ENCODE data around the gene IRX2. TPM values are rescaled to one million over a fixed set of nuclear protein-coding genes. Genes with fewer than 3 reads are reported as not detected.

IRX2 gene
- polyA plus RNA-seq, 1 donor from 2014 or later, result 0.95 TPM

DNA sequence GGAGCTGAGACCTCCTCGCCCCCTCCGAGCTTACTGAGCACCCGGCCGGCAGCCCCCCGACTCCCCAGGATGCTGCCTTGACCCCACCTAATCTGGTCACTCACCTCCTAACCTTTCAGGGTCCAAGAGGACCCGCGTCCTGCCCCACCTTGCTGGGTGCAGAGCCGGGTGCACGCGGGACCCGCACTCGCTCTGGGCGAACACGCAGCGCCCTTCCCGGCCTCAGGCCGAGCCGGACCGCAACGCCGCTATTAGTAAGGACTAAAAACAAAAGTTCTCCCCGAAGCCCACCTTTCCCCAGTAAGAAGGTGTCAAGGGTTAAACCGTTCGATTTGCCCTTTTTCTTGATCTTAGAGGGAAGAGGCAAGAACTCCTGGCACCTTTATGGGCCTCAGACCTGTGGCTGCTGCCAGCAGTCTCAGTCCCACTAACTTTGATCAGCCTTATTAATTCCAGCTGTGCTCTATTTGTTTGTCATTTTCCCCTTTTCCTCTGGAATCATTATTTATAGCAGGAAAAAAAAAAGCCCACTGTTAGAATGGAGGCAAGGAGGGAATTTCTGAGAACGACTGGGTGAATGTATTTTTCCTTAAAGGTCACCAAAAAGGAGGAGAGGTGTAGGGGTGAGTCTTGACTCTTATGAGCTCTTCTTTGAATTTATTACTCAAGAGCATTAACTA, 10.5 kb downstream of the IRX2 start:
- Histone ChIP-seq H3K79me2 (replicated peaks; ENCODE audit: insufficient read depth, low read length) (no peaks in the 10 kb centered on the region), H3K27me3 (ENCODE audit: insufficient read depth, low read depth, low read length) (peaks cover 72% of the 10 kb centered on the region), H3K9ac (ENCODE audit: low read length) (no peak overlapping the region), H3K36me3 (ENCODE audit: insufficient read depth, low read length) (no peaks in the 10 kb centered on the region), H2AFZ (ENCODE audit: low read depth, low read length) (no peak overlapping the region), H4K20me1 (ENCODE audit: insufficient read depth) (no peaks in the 10 kb centered on the region), H3K27ac (ENCODE audit: low read length) (no peak overlapping the region), H3K9me2 (ENCODE audit: insufficient read depth, low read length) (no peaks in the 10 kb centered on the region), H3K4me3 (ENCODE audit: low read length) (no peak overlapping the region), H3F3A (ENCODE audit: insufficient read depth, low read length, poor library complexity, severe bottlenecking) (no peaks in the 10 kb centered on the region), H3K9me3 (ENCODE audit: low read length) (peaks cover 12% of the 10 kb centered on the region), H3K4me2 (ENCODE audit: low read length) (no peak overlapping the region)
- TF ChIP-seq EZH2 (IDR thresholded peaks at IDR 0.05; ENCODE audit: borderline replicate concordance, insufficient read depth, low read length, poor library complexity, severe bottlenecking), result no peak
- TF ChIP-seq TAF1 (IDR thresholded peaks at IDR 0.05; ENCODE audit: low read depth), result no peak
- TF ChIP-seq, protein P1, sequence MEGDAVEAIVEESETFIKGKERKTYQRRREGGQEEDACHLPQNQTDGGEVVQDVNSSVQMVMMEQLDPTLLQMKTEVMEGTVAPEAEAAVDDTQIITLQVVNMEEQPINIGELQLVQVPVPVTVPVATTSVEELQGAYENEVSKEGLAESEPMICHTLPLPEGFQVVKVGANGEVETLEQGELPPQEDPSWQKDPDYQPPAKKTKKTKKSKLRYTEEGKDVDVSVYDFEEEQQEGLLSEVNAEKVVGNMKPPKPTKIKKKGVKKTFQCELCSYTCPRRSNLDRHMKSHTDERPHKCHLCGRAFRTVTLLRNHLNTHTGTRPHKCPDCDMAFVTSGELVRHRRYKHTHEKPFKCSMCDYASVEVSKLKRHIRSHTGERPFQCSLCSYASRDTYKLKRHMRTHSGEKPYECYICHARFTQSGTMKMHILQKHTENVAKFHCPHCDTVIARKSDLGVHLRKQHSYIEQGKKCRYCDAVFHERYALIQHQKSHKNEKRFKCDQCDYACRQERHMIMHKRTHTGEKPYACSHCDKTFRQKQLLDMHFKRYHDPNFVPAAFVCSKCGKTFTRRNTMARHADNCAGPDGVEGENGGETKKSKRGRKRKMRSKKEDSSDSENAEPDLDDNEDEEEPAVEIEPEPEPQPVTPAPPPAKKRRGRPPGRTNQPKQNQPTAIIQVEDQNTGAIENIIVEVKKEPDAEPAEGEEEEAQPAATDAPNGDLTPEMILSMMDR (IDR thresholded peaks at IDR 0.05; ENCODE audit: poor library complexity, severe bottlenecking), result no peak
- TF ChIP-seq RAD21 (conservative IDR thresholded peaks at IDR 0.05), result no peak
- TF ChIP-seq SMC3 (conservative IDR thresholded peaks at IDR 0.05; ENCODE audit: poor library complexity), result no peak
- no peak for TF ChIP-seq POLR2AphosphoS5 (IDR thresholded peaks at IDR 0.05)
- no peak for TF ChIP-seq MXI1 (conservative IDR thresholded peaks at IDR 0.05; ENCODE audit: poor library complexity, severe bottlenecking)
- no peak for TF ChIP-seq REST (IDR thresholded peaks at IDR 0.05; ENCODE audit: borderline replicate concordance)
- TF ChIP-seq EP300 (conservative IDR thresholded peaks at IDR 0.05; ENCODE audit: poor library complexity, severe bottlenecking), result no peak

- H3K27me3 ChIP-seq (ENCODE audit: insufficient read depth, low read depth, low read length), result peaks cover 72% of the 10 kb centered on the region
- no peaks in the 10 kb centered on the region for H4K20me1 ChIP-seq (ENCODE audit: insufficient read depth)
- H3K79me2 ChIP-seq (replicated peaks; ENCODE audit: insufficient read depth, low read length), result no peaks in the 10 kb centered on the region
- H3K4me2 ChIP-seq (ENCODE audit: low read length), result no peak overlapping the region
- no peaks in the 10 kb centered on the region for H3K36me3 ChIP-seq (ENCODE audit: insufficient read depth, low read length)
- H3F3A ChIP-seq (ENCODE audit: insufficient read depth, low read length, poor library complexity, severe bottlenecking), result no peaks in the 10 kb centered on the region
- no peak overlapping the region for H3K27ac ChIP-seq (ENCODE audit: low read length)
- no peak overlapping the region for H3K4me3 ChIP-seq (ENCODE audit: low read length)
- no peak overlapping the region for H3K9ac ChIP-seq (ENCODE audit: low read length)
- TF ChIP-seq TAF1 (IDR thresholded peaks at IDR 0.05; ENCODE audit: low read depth) (no peak), EP300 (conservative IDR thresholded peaks at IDR 0.05; ENCODE audit: poor library complexity, severe bottlenecking) (no peak), POLR2AphosphoS5 (IDR thresholded peaks at IDR 0.05) (no peak), MXI1 (conservative IDR thresholded peaks at IDR 0.05; ENCODE audit: poor library complexity, severe bottlenecking) (no peak), RAD21 (conservative IDR thresholded peaks at IDR 0.05) (no peak), EZH2 (IDR thresholded peaks at IDR 0.05; ENCODE audit: borderline replicate concordance, insufficient read depth, low read length, poor library complexity, severe bottlenecking) (no peak), REST (IDR thresholded peaks at IDR 0.05; ENCODE audit: borderline replicate concordance) (no peak), SMC3 (conservative IDR thresholded peaks at IDR 0.05; ENCODE audit: poor library complexity) (no peak)
- H3K9me3 ChIP-seq (ENCODE audit: low read length), result peaks cover 12% of the 10 kb centered on the region
- H2AFZ ChIP-seq (ENCODE audit: low read depth, low read length), result no peak overlapping the region
- no peaks in the 10 kb centered on the region for H3K9me2 ChIP-seq (ENCODE audit: insufficient read depth, low read length)
Observed at GRCh38 chr5:2740051-2740875, 11.2 kb downstream of the IRX2 start.

Measured in neural cell (in vitro differentiated cells).